Stimulated activated naive CD8-positive, alpha-beta T cell treated with anti-CD3 and anti-CD28 coated beads, Interleukin-15, Interleukin-2, amounts not matched to agents 100 U/mL and 50 U/mL, for 24 hours (primary cell): ENCODE data around the gene TP53I11.

Source experiments
- ATAC-seq: fragments of 150-1000 bp; cut with Tn5 transposase; one replicate; pipeline ENCODE4 v1.10.0; 2021
- DNase-seq: peaks from one replicate; pipeline ENCODE4 v3.0.0; 2021

TP53I11 gene

GRCh38 chr11:44955015-44955738 lies 4.5 kb upstream of the TP53I11 start:
- DNase-seq (peak; percentile 52), ATAC-seq (peak; percentile 62)

- DNase-seq, result no peak
- no peak for ATAC-seq
These were observed 3.6 kb upstream of the TP53I11 start for GRCh38 chr11:44954051-44954906.

- no peak for DNase-seq
- ATAC-seq, result no peak
These were observed 2.0 kb upstream of the TP53I11 start for GRCh38 chr11:44952500-44953260.

GRCh38 chr11:44952082-44952481 lies 1.4 kb upstream of the TP53I11 start:
- no peak for DNase-seq
- ATAC-seq, result no peak

- DNase-seq (peak; percentile 53), ATAC-seq (no peak)
These were observed 555 bp downstream of the TP53I11 start for GRCh38 chr11:44950031-44950624.

GRCh38 chr11:44949160-44950030 lies 1.3 kb downstream of the TP53I11 start:
- ATAC-seq (peak; percentile 20), DNase-seq (peak; percentile 51)

GRCh38 chr11:44948155-44948554 lies 2.5 kb downstream of the TP53I11 start:
- no peak for ATAC-seq
- DNase-seq, result no peak

GRCh38 chr11:44947114-44947513 lies 3.6 kb downstream of the TP53I11 start:
- DNase-seq, result no peak

GRCh38 chr11:44946263-44946662 lies 4.4 kb downstream of the TP53I11 start:
- no peak for ATAC-seq
- no peak for DNase-seq

More at GRCh38 chr11:44947114-44947513, 3.6 kb downstream of the TP53I11 start:
- no peak for ATAC-seq

- ATAC-seq (no peak), DNase-seq (no peak)
These were observed 5.0 kb downstream of the TP53I11 start for GRCh38 chr11:44945666-44946065.

GRCh38 chr11:44944853-44945235 lies 5.8 kb downstream of the TP53I11 start:
- no peak for ATAC-seq
- DNase-seq, result no peak

GRCh38 chr11:44944181-44944852 lies 6.4 kb downstream of the TP53I11 start:
- ATAC-seq (no peak), DNase-seq (no peak)

GRCh38 chr11:44943696-44944095 lies 7.0 kb downstream of the TP53I11 start:
- DNase-seq, result no peak
- ATAC-seq, result no peak

- DNase-seq (peak; percentile 73), ATAC-seq (peak; percentile 93)
These were observed 7.6 kb downstream of the TP53I11 start for GRCh38 chr11:44943118-44943517.

GRCh38 chr11:44942029-44942955 lies 8.4 kb downstream of the TP53I11 start:
- ATAC-seq (no peak), DNase-seq (no peak)

- no peak for DNase-seq
- no peak for ATAC-seq
These were observed 9.2 kb downstream of the TP53I11 start for GRCh38 chr11:44941259-44942021.

- ATAC-seq, result no peak
These were observed 9.8 kb downstream of the TP53I11 start for GRCh38 chr11:44940835-44941234.

GRCh38 chr11:44940404-44940803 lies 10.3 kb downstream of the TP53I11 start:
- ATAC-seq (no peak), DNase-seq (no peak)

More at GRCh38 chr11:44940835-44941234, 9.8 kb downstream of the TP53I11 start:
- DNase-seq, result no peak
